ENCODE data around the gene DENND11. TPM values are rescaled to one million over a fixed set of nuclear protein-coding genes. Genes with fewer than 3 reads are reported as not detected.

Gene DENND11
- total RNA-seq, 2 experiments from 2014 or later, result 29.8 to 30.7 TPM

GRCh38 chr7:141717450-141717849, 15.5 kb upstream of the DENND11 start:
- no peaks in the 10 kb centered on the region for H3K4me1 Mint-ChIP-seq (ENCODE audit: low read depth)
- H3K36me3 Mint-ChIP-seq (ENCODE audit: low read depth), result no peaks in the 10 kb centered on the region
- intact Hi-C loops (cut with micrococcal nuclease), result no loop called here
- H3K4me3 Mint-ChIP-seq, result no peak overlapping the region
- H3K27ac Mint-ChIP-seq, result no peak overlapping the region
- no peaks in the 10 kb centered on the region for H3K27me3 Mint-ChIP-seq (ENCODE audit: low read depth)
- no peaks in the 10 kb centered on the region for H3K9me3 Mint-ChIP-seq
- no peak for DNase-seq
- CTCF ChIA-PET, result no interaction called here

- H3K27ac Mint-ChIP-seq, result no peak overlapping the region
- DNase-seq, result no peak
- H3K4me3 Mint-ChIP-seq, result no peak overlapping the region
- intact Hi-C loops (cut with micrococcal nuclease), result no loop called here
- H3K36me3 Mint-ChIP-seq (ENCODE audit: low read depth), result no peaks in the 10 kb centered on the region
- H3K4me1 Mint-ChIP-seq (ENCODE audit: low read depth), result peaks cover 4% of the 10 kb centered on the region
- CTCF ChIA-PET, result interaction anchor here (0.9 kb wide), 1 partner anchor 21 kb away, joined by 4 read pairs; no protein-coding TSS in a partner anchor
- no peaks in the 10 kb centered on the region for H3K9me3 Mint-ChIP-seq
- no peaks in the 10 kb centered on the region for H3K27me3 Mint-ChIP-seq (ENCODE audit: low read depth)
Measured at GRCh38 chr7:141715794-141716689, 14.1 kb upstream of the DENND11 start.

GRCh38 chr7:141715018-141715417, 13.1 kb upstream of the DENND11 start:
- intact Hi-C loops (cut with micrococcal nuclease), result no loop called here
- H3K27me3 Mint-ChIP-seq (ENCODE audit: low read depth), result no peaks in the 10 kb centered on the region

GRCh38 chr7:141714571-141714970, 12.6 kb upstream of the DENND11 start:
- no peak for DNase-seq
- intact Hi-C loops (cut with micrococcal nuclease), result no loop called here
- no peak overlapping the region for H3K4me3 Mint-ChIP-seq
- CTCF ChIA-PET, result interaction anchor here (0.7 to 1.0 kb wide), 3 partner anchors 23 to 1419 kb away, joined by 3 to 4 read pairs (median 3); partner anchors contain the start of gene SSBP1
- no peaks in the 10 kb centered on the region for H3K9me3 Mint-ChIP-seq
- no peaks in the 10 kb centered on the region for H3K36me3 Mint-ChIP-seq (ENCODE audit: low read depth)
- peaks cover 4% of the 10 kb centered on the region for H3K4me1 Mint-ChIP-seq (ENCODE audit: low read depth)
- no peaks in the 10 kb centered on the region for H3K27me3 Mint-ChIP-seq (ENCODE audit: low read depth)
- H3K27ac Mint-ChIP-seq, result no peak overlapping the region

More at GRCh38 chr7:141715018-141715417, 13.1 kb upstream of the DENND11 start:
- DNase-seq, result no peak
- H3K27ac Mint-ChIP-seq, result no peak overlapping the region
- no peak overlapping the region for H3K4me3 Mint-ChIP-seq
- H3K9me3 Mint-ChIP-seq, result no peaks in the 10 kb centered on the region
- CTCF ChIA-PET, result interaction anchor here (0.8 kb wide), 1 partner anchor 60 kb away, joined by 3 read pairs; no protein-coding TSS in a partner anchor
- peaks cover 4% of the 10 kb centered on the region for H3K4me1 Mint-ChIP-seq (ENCODE audit: low read depth)
- no peaks in the 10 kb centered on the region for H3K36me3 Mint-ChIP-seq (ENCODE audit: low read depth)

GRCh38 chr7:141713890-141714289, 11.9 kb upstream of the DENND11 start:
- Mint-ChIP-seq H3K4me3 (no peak overlapping the region), H3K27me3 (ENCODE audit: low read depth) (no peaks in the 10 kb centered on the region), H3K4me1 (ENCODE audit: low read depth) (peaks cover 4% of the 10 kb centered on the region), H3K9me3 (no peaks in the 10 kb centered on the region), H3K27ac (no peak overlapping the region), H3K36me3 (ENCODE audit: low read depth) (no peaks in the 10 kb centered on the region)
- intact Hi-C loops (cut with micrococcal nuclease), result no loop called here
- no peak for DNase-seq
- CTCF ChIA-PET, result interaction anchor here (0.6 to 1.0 kb wide), 2 partner anchors 10 to 24 kb away, joined by 3 to 4 read pairs; partner anchors contain the start of gene SSBP1

- no peak overlapping the region for H3K27ac Mint-ChIP-seq
- H3K36me3 Mint-ChIP-seq (ENCODE audit: low read depth), result no peaks in the 10 kb centered on the region
- no peaks in the 10 kb centered on the region for H3K27me3 Mint-ChIP-seq (ENCODE audit: low read depth)
- intact Hi-C loops (cut with micrococcal nuclease), result no loop called here
- H3K4me3 Mint-ChIP-seq, result no peak overlapping the region
- H3K9me3 Mint-ChIP-seq, result no peaks in the 10 kb centered on the region
- DNase-seq, result no peak
- CTCF ChIA-PET, result no interaction called here
- peaks cover 4% of the 10 kb centered on the region for H3K4me1 Mint-ChIP-seq (ENCODE audit: low read depth)
Measured at GRCh38 chr7:141712603-141713255, 10.8 kb upstream of the DENND11 start.

- no peak for DNase-seq
- H3K9me3 Mint-ChIP-seq, result no peaks in the 10 kb centered on the region
- no peaks in the 10 kb centered on the region for H3K27me3 Mint-ChIP-seq (ENCODE audit: low read depth)
- no peaks in the 10 kb centered on the region for H3K36me3 Mint-ChIP-seq (ENCODE audit: low read depth)
- H3K27ac Mint-ChIP-seq, result no peak overlapping the region
- H3K4me1 Mint-ChIP-seq (ENCODE audit: low read depth), result peaks cover 4% of the 10 kb centered on the region
- CTCF ChIA-PET, result interaction anchor here (1.6 to 2.9 kb wide), 2 partner anchors 28 to 55 kb away, joined by 8 to 10 read pairs; partner anchors contain the start of gene SSBP1
- H3K4me3 Mint-ChIP-seq, result no peak overlapping the region
- intact Hi-C loops (cut with micrococcal nuclease), result loop anchor here (1.0 kb wide), 1 partner anchor 56 kb away; no protein-coding TSS in a partner anchor
Measured at GRCh38 chr7:141710301-141710700, 8.3 kb upstream of the DENND11 start.

GRCh38 chr7:141709749-141710148, 7.8 kb upstream of the DENND11 start:
- intact Hi-C loops (cut with micrococcal nuclease), result loop anchor here (1.0 kb wide), 1 partner anchor 55 kb away; no protein-coding TSS in a partner anchor
- H3K4me3 Mint-ChIP-seq, result no peak overlapping the region
- peaks cover 4% of the 10 kb centered on the region for H3K4me1 Mint-ChIP-seq (ENCODE audit: low read depth)

GRCh38 chr7:141709318-141709717, 7.4 kb upstream of the DENND11 start:
- H3K36me3 Mint-ChIP-seq (ENCODE audit: low read depth), result no peaks in the 10 kb centered on the region
- no peak for DNase-seq
- no peaks in the 10 kb centered on the region for H3K27me3 Mint-ChIP-seq (ENCODE audit: low read depth)
- intact Hi-C loops (cut with micrococcal nuclease), result no loop called here
- no peak overlapping the region for H3K27ac Mint-ChIP-seq
- H3K4me3 Mint-ChIP-seq, result no peak overlapping the region
- no peaks in the 10 kb centered on the region for H3K9me3 Mint-ChIP-seq
- CTCF ChIA-PET, result interaction anchor here (1.6 to 2.9 kb wide), 2 partner anchors 29 to 54 kb away, joined by 8 to 10 read pairs; partner anchors contain the start of gene SSBP1
- peaks cover 4% of the 10 kb centered on the region for H3K4me1 Mint-ChIP-seq (ENCODE audit: low read depth)

More at GRCh38 chr7:141709749-141710148, 7.8 kb upstream of the DENND11 start:
- H3K36me3 Mint-ChIP-seq (ENCODE audit: low read depth), result no peaks in the 10 kb centered on the region
- H3K27me3 Mint-ChIP-seq (ENCODE audit: low read depth), result no peaks in the 10 kb centered on the region
- H3K27ac Mint-ChIP-seq, result no peak overlapping the region
- no peaks in the 10 kb centered on the region for H3K9me3 Mint-ChIP-seq
- no peak for DNase-seq
- CTCF ChIA-PET, result interaction anchor here (1.6 to 2.9 kb wide), 2 partner anchors 28 to 54 kb away, joined by 8 to 10 read pairs; partner anchors contain the start of gene SSBP1

- CTCF ChIA-PET, result interaction anchor here (1.0 to 2.9 kb wide), 4 partner anchors 23 to 54 kb away, joined by 3 to 10 read pairs (median 6); partner anchors contain the start of gene SSBP1
Measured at GRCh38 chr7:141708351-141708750, 6.4 kb upstream of the DENND11 start, which contains the start of gene WEE2. Gene WEE2, plus strand, starts transcription at chr7:141708353. Its CDS starts 406 bp downstream, at chr7:141708759.

GRCh38 chr7:141706239-141707064, 4.5 kb upstream of the DENND11 start:
- Mint-ChIP-seq H3K9me3 (no peaks in the 10 kb centered on the region), H3K27me3 (ENCODE audit: low read depth) (peaks cover 5% of the 10 kb centered on the region), H3K4me3 (no peak overlapping the region), H3K36me3 (ENCODE audit: low read depth) (no peaks in the 10 kb centered on the region), H3K27ac (no peak overlapping the region), H3K4me1 (ENCODE audit: low read depth) (peaks cover 3% of the 10 kb centered on the region)
- CTCF ChIA-PET, result interaction anchor here (0.7 to 2.0 kb wide), 2 partner anchors 26 to 52 kb away, joined by 4 to 5 read pairs; no protein-coding TSS in a partner anchor
- intact Hi-C loops (cut with micrococcal nuclease), result no loop called here
- DNase-seq, result no peak

More at GRCh38 chr7:141708351-141708750, 6.4 kb upstream of the DENND11 start, which contains the start of gene WEE2:
- no peak for DNase-seq
- intact Hi-C loops (cut with micrococcal nuclease), result no loop called here
- H3K27ac Mint-ChIP-seq, result no peak within 1 kb of the TSS
- H3K27me3 Mint-ChIP-seq (ENCODE audit: low read depth), result peaks cover 4% of the 10 kb centered on the region
- H3K9me3 Mint-ChIP-seq, result no peaks in the 10 kb centered on the region
- no peak within 1 kb of the TSS for H3K4me3 Mint-ChIP-seq
- peaks cover 4% of the 10 kb centered on the region for H3K4me1 Mint-ChIP-seq (ENCODE audit: low read depth)
- H3K36me3 Mint-ChIP-seq (ENCODE audit: low read depth), result no peaks in the 10 kb centered on the region
